ENCODE measurements around the gene SYCP3.
A peak's percentile ranks its signal among the peaks of the same experiment; 100 is the strongest.
"Not testable (repeated sequence)": the region's sequence is repeated elsewhere in the genome, so short reads cannot be mapped to it uniquely, and the experiment has no call there.

Gene SYCP3

GRCh38 chr12:101710288-101710687 is 29.0 kb downstream of the SYCP3 start:
- DNase-seq = no peak

- DNase-seq = no peak
Observed at GRCh38 chr12:101707131-101707782, 32.0 kb downstream of the SYCP3 start.

- no peak for DNase-seq
Observed at GRCh38 chr12:101706403-101706802, 32.9 kb downstream of the SYCP3 start.

- DNase-seq = no peak
Observed at GRCh38 chr12:101703487-101703886, 35.8 kb downstream of the SYCP3 start.

- no peak for DNase-seq
Observed at GRCh38 chr12:101700299-101700820, 38.9 kb downstream of the SYCP3 start.

GRCh38 chr12:101698800-101699347 is 40.4 kb downstream of the SYCP3 start:
- DNase-seq = peak; percentile 25

GRCh38 chr12:101697930-101698799 is 41.1 kb downstream of the SYCP3 start:
- DNase-seq = no peak

- DNase-seq = peak; percentile 12
Observed at GRCh38 chr12:101697197-101697929, 41.9 kb downstream of the SYCP3 start, which contains the start of gene CHPT1. Gene CHPT1, plus strand, starts transcription at chr12:101697640. Its CDS starts 222 bp downstream, at chr12:101697862.

GRCh38 chr12:101696251-101697196 is 42.7 kb downstream of the SYCP3 start:
- peak; percentile 45 for DNase-seq

GRCh38 chr12:101695706-101696105 is 43.6 kb downstream of the SYCP3 start:
- DNase-seq = no peak

GRCh38 chr12:101694986-101695385 is 44.3 kb downstream of the SYCP3 start:
- no peak for DNase-seq

- no peak for DNase-seq
Observed at GRCh38 chr12:101694297-101694848, 44.9 kb downstream of the SYCP3 start.

- no peak for DNase-seq
Observed at GRCh38 chr12:101691503-101692096, 47.7 kb downstream of the SYCP3 start.

GRCh38 chr12:101690544-101691098 is 48.6 kb downstream of the SYCP3 start:
- no peak for DNase-seq

GRCh38 chr12:101686176-101686575 is 53.1 kb downstream of the SYCP3 start:
- no peak for DNase-seq

GRCh38 chr12:101685092-101685491 is 54.2 kb downstream of the SYCP3 start:
- no peak for DNase-seq

- not testable (repeated sequence) for DNase-seq
Observed at GRCh38 chr12:101681627-101682026, 57.6 kb downstream of the SYCP3 start.

- no peak for DNase-seq
Observed at GRCh38 chr12:101680647-101681046, 58.6 kb downstream of the SYCP3 start.

- no peak for DNase-seq
Observed at GRCh38 chr12:101680240-101680639, 59.0 kb downstream of the SYCP3 start.

Measured in NCI-H1694 treated with DMSO at 0.1 percent for 48 hours (cell line).